ENCODE measurements around the gene AFM. TPM values are rescaled to one million over a fixed set of nuclear protein-coding genes. Genes with fewer than 3 reads are reported as not detected.

The AFM gene
- total RNA-seq, 1 donor from 2014 or later: not detected

DNA sequence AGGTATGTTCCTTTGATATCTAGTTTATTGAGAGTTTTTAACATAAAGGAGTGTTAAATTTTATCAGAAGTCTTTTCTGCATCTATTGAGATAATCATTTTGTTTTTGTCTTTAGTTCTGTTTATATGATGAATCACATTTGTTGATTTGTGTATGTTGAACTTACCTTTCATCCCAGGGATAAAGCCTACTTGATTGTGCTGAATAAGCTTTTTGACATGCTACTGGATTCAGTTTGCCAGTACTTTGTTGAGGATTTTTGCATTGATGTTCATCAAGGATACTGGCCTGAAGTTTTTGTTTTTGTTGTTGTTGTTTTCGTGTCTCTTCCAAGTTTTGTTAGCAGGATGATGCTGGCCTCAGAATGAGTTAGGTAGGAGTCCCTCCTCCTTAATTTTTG, 10.8 kb upstream of the AFM start:
- DNase-seq (ENCODE audit: extremely low spot score in 2 of 2): no peak
- no peaks in the 10 kb centered on the region for H3K9me3 ChIP-seq
- H3K27ac ChIP-seq: no peak overlapping the region
- no peaks in the 10 kb centered on the region for H3K27me3 ChIP-seq
- no peak overlapping the region for H3K4me3 ChIP-seq
- TF ChIP-seq, protein P1, sequence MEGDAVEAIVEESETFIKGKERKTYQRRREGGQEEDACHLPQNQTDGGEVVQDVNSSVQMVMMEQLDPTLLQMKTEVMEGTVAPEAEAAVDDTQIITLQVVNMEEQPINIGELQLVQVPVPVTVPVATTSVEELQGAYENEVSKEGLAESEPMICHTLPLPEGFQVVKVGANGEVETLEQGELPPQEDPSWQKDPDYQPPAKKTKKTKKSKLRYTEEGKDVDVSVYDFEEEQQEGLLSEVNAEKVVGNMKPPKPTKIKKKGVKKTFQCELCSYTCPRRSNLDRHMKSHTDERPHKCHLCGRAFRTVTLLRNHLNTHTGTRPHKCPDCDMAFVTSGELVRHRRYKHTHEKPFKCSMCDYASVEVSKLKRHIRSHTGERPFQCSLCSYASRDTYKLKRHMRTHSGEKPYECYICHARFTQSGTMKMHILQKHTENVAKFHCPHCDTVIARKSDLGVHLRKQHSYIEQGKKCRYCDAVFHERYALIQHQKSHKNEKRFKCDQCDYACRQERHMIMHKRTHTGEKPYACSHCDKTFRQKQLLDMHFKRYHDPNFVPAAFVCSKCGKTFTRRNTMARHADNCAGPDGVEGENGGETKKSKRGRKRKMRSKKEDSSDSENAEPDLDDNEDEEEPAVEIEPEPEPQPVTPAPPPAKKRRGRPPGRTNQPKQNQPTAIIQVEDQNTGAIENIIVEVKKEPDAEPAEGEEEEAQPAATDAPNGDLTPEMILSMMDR (IDR thresholded peaks at IDR 0.05): no peak
- TF ChIP-seq POLR2A (IDR thresholded peaks at IDR 0.05): no peak
- TF ChIP-seq POLR2AphosphoS5 (IDR thresholded peaks at IDR 0.05; ENCODE audit: insufficient read depth in 1 of 2, low read depth in 1 of 2): no peak
- H3K4me1 ChIP-seq: no peaks in the 10 kb centered on the region
- no peaks in the 10 kb centered on the region for H3K36me3 ChIP-seq
- intact Hi-C loops (cut with DNase I): no loop called here

DNA sequence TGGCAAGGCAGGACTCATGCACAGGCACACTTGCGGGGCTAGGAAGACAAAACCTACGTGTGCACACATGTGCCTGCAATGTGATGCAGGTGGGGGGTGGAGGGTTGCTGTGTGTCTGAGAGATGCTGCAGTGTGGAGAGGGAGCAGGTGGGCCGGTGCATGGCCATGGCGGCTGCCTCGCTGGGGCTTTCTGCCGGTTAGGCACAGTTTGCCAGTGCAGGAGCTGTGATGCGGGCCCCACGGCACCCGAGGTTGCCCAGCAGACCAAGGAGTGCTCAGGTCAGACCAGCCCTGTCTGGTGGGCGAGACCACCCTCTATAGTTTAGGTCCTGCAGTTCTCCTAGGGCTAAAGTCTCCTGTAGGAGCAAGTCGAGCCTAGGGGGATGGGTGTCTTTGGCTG, 4.4 kb upstream of the AFM start:
- H3K4me1 ChIP-seq: no peaks in the 10 kb centered on the region
- no peaks in the 10 kb centered on the region for H3K27me3 ChIP-seq
- DNase-seq (ENCODE audit: extremely low spot score in 2 of 2): no peak
- no peaks in the 10 kb centered on the region for H3K36me3 ChIP-seq
- H3K4me3 ChIP-seq: no peak overlapping the region
- no peaks in the 10 kb centered on the region for H3K9me3 ChIP-seq
- no peak overlapping the region for H3K27ac ChIP-seq
- intact Hi-C loops (cut with DNase I): no loop called here
- TF ChIP-seq, protein P1 (IDR thresholded peaks at IDR 0.05): no peak
- TF ChIP-seq POLR2A (IDR thresholded peaks at IDR 0.05) (no peak), POLR2AphosphoS5 (IDR thresholded peaks at IDR 0.05; ENCODE audit: insufficient read depth in 1 of 2, low read depth in 1 of 2) (no peak)

DNA sequence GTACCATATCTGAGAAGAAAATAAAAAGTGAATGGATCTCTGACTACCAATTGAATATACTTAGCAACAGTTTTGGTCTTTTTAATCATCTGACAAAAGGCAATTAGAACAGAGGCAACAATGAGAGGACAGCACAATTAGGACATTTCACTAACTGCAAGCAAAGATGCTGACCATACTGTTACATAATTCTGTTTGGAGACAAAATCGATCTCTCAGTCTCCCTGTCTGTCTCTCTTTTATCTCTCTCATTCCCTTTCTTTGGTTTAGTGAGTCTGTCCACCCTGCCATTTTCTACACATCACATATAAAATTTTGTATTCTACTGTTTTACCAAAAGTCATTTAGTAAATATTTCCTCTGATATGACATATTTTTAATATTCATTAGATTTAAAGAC, 2.2 kb upstream of the AFM start:
- Histone ChIP-seq H3K27me3 (no peaks in the 10 kb centered on the region), H3K4me1 (no peaks in the 10 kb centered on the region), H3K9me3 (no peaks in the 10 kb centered on the region), H3K27ac (no peak overlapping the region), H3K36me3 (no peaks in the 10 kb centered on the region), H3K4me3 (no peak overlapping the region)
- no peak for DNase-seq (ENCODE audit: extremely low spot score in 2 of 2)
- TF ChIP-seq POLR2A (IDR thresholded peaks at IDR 0.05) (no peak), POLR2AphosphoS5 (IDR thresholded peaks at IDR 0.05; ENCODE audit: insufficient read depth in 1 of 2, low read depth in 1 of 2) (no peak)
- TF ChIP-seq, protein P1 (IDR thresholded peaks at IDR 0.05): no peak
- intact Hi-C loops (cut with DNase I): no loop called here

DNA sequence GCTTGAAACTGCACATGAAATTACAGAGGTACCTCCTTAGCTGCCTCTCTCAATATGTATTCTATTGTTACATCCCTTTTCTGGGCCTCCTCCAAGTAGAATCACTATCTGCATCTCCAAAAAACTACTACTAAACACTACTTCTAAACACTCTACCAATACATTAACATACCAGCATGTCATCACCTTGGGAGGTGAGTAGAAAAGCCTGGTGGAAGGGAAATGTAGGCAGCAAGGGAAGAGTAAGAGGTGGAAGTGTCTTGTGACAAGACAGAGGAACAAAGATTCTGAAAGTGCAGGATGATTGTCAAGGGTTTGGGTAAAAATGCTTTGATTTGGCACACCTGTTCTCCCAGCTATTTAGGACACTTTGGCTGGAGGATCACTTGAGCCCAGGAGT, 3.5 kb downstream of the AFM start:
- TF ChIP-seq, protein P1 (IDR thresholded peaks at IDR 0.05): no peak
- TF ChIP-seq POLR2A (IDR thresholded peaks at IDR 0.05) (no peak), POLR2AphosphoS5 (IDR thresholded peaks at IDR 0.05; ENCODE audit: insufficient read depth in 1 of 2, low read depth in 1 of 2) (no peak)

DNA sequence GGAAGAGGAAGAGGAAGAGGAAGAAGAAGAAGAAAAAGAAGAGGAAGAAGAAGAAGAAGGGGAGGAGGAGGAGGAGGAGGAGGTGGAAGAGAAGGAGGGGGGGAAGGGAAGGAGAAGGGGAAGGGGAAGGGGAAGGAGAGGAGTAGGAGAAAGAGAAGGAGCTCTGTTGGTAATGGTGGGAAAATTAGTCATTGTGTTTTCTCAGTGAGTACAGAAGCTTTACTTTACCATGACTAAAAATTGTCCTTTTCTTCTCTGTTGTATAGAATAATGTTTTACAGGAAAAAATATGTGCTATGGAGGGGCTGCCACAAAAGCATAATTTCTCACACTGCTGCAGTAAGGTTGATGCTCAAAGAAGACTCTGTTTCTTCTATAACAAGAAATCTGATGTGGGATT, 4.1 kb downstream of the AFM start:
- H3K27ac ChIP-seq: no peak overlapping the region
- no peaks in the 10 kb centered on the region for H3K27me3 ChIP-seq
- H3K36me3 ChIP-seq: no peaks in the 10 kb centered on the region
- H3K4me1 ChIP-seq: no peaks in the 10 kb centered on the region
- no peak for DNase-seq (ENCODE audit: extremely low spot score in 2 of 2)
- no peaks in the 10 kb centered on the region for H3K9me3 ChIP-seq
- intact Hi-C loops (cut with DNase I): no loop called here
- H3K4me3 ChIP-seq: no peak overlapping the region
- TF ChIP-seq, protein P1 (IDR thresholded peaks at IDR 0.05): no peak
- no peak for TF ChIP-seq POLR2AphosphoS5 (IDR thresholded peaks at IDR 0.05; ENCODE audit: insufficient read depth in 1 of 2, low read depth in 1 of 2)
- no peak for TF ChIP-seq POLR2A (IDR thresholded peaks at IDR 0.05)

More for the DNA sequence above, 3.5 kb downstream of the AFM start:
- no peaks in the 10 kb centered on the region for H3K27me3 ChIP-seq
- no peak overlapping the region for H3K4me3 ChIP-seq
- DNase-seq (ENCODE audit: extremely low spot score in 2 of 2): no peak
- no peaks in the 10 kb centered on the region for H3K36me3 ChIP-seq
- no peaks in the 10 kb centered on the region for H3K4me1 ChIP-seq
- intact Hi-C loops (cut with DNase I): no loop called here
- H3K27ac ChIP-seq: no peak overlapping the region
- no peaks in the 10 kb centered on the region for H3K9me3 ChIP-seq
